ENCODE results near the gene TBC1D22A. TPM values are rescaled to one million over a fixed set of nuclear protein-coding genes. Genes with fewer than 3 reads are reported as not detected.

TBC1D22A gene
- total RNA-seq, 1 experiment from 2014 or later = 14.3 TPM

GRCh38 chr22:47111626-47112581 is 349.5 kb downstream of the TBC1D22A start:
- no peak for TF ChIP-seq EZH2 (IDR thresholded peaks at IDR 0.05; ENCODE audit: low read length, unreplicated experiment)
- TF ChIP-seq CTCF (conservative IDR thresholded peaks at IDR 0.05; ENCODE audit: low read depth, low read length) = no peak
- TF ChIP-seq EZH2phosphoT487 (IDR thresholded peaks at IDR 0.05; ENCODE audit: borderline replicate concordance, low read length) = no peak
- Histone ChIP-seq H4K20me1 (ENCODE audit: low read length) (no peaks in the 10 kb centered on the region), H3K9ac (ENCODE audit: low read length) (no peak overlapping the region), H3K27me3 (ENCODE audit: low read length) (no peaks in the 10 kb centered on the region), H3F3A (ENCODE audit: low read length, unreplicated experiment) (no peaks in the 10 kb centered on the region), H3K4me3 (ENCODE audit: low read length) (no peak overlapping the region), H3K9me2 (replicated peaks; ENCODE audit: low read length) (no peaks in the 10 kb centered on the region), H2AFZ (ENCODE audit: low read length) (no peak overlapping the region), H3K4me1 (ENCODE audit: insufficient read depth, low read length) (peaks cover 13% of the 10 kb centered on the region), H3K27ac (ENCODE audit: low read length) (no peak overlapping the region), H3K79me2 (ENCODE audit: low read length) (no peaks in the 10 kb centered on the region), H3K9me3 (ENCODE audit: low read length) (no peaks in the 10 kb centered on the region), H3K4me2 (ENCODE audit: low read length) (no peak overlapping the region), H3K36me3 (ENCODE audit: low read depth, low read length) (no peaks in the 10 kb centered on the region)
- intact Hi-C loops (cut with micrococcal nuclease) = no loop called here
- DNase-seq = no peak
- no TSS peak for BruUV-seq (replicated peaks)
- ATAC-seq = no peak
- ChIA-PET POLR2A (ENCODE audit: unreplicated experiment) (no interaction called here), CTCF (no interaction called here)

- H3F3A ChIP-seq (ENCODE audit: low read length, unreplicated experiment) = no peaks in the 10 kb centered on the region
- H3K4me2 ChIP-seq (ENCODE audit: low read length) = no peak overlapping the region
- H3K9ac ChIP-seq (ENCODE audit: low read length) = no peak overlapping the region
- no peak overlapping the region for H3K4me3 ChIP-seq (ENCODE audit: low read length)
- no peak for ATAC-seq
- H3K9me3 ChIP-seq (ENCODE audit: low read length) = no peaks in the 10 kb centered on the region
- no TSS peak for BruUV-seq (replicated peaks)
- H3K27ac ChIP-seq (ENCODE audit: low read length) = no peak overlapping the region
- no peaks in the 10 kb centered on the region for H3K36me3 ChIP-seq (ENCODE audit: low read depth, low read length)
- no peaks in the 10 kb centered on the region for H3K79me2 ChIP-seq (ENCODE audit: low read length)
- no peaks in the 10 kb centered on the region for H3K27me3 ChIP-seq (ENCODE audit: low read length)
- intact Hi-C loops (cut with micrococcal nuclease) = no loop called here
- H3K4me1 ChIP-seq (ENCODE audit: insufficient read depth, low read length) = peaks cover 7% of the 10 kb centered on the region
- TF ChIP-seq CTCF (conservative IDR thresholded peaks at IDR 0.05; ENCODE audit: low read depth, low read length) = no peak
- ChIA-PET CTCF (no interaction called here), POLR2A (ENCODE audit: unreplicated experiment) (no interaction called here)
- H2AFZ ChIP-seq (ENCODE audit: low read length) = no peak overlapping the region
- no peaks in the 10 kb centered on the region for H3K9me2 ChIP-seq (replicated peaks; ENCODE audit: low read length)
- DNase-seq = no peak
- no peaks in the 10 kb centered on the region for H4K20me1 ChIP-seq (ENCODE audit: low read length)
These were observed 350.1 kb downstream of the TBC1D22A start for GRCh38 chr22:47112582-47112965.

Measured in PC-3 (cell line).